ENCODE results near the gene SF3A2.

Gene SF3A2

DNA sequence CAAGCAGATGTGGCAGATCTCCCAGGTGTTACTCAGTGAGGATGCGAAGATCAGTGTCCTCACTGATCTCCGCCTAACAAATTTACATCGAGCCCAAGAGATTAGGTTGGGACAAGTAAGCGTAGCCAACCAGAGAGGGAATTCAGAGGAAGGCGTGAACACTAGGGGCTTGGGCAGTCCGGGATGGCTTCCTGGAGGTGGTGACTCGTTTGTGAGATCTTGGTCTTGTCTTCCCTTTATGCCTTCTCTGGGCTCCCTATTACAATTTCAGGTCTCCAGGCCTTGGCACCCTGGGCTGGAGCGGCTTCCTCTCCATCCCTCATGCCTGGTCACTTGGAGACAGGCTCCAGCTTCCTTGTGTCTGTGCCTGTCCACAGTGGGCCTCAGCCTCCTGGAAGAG lies 6.2 kb downstream of the SF3A2 start:
- no peak for DNase-seq

DNA sequence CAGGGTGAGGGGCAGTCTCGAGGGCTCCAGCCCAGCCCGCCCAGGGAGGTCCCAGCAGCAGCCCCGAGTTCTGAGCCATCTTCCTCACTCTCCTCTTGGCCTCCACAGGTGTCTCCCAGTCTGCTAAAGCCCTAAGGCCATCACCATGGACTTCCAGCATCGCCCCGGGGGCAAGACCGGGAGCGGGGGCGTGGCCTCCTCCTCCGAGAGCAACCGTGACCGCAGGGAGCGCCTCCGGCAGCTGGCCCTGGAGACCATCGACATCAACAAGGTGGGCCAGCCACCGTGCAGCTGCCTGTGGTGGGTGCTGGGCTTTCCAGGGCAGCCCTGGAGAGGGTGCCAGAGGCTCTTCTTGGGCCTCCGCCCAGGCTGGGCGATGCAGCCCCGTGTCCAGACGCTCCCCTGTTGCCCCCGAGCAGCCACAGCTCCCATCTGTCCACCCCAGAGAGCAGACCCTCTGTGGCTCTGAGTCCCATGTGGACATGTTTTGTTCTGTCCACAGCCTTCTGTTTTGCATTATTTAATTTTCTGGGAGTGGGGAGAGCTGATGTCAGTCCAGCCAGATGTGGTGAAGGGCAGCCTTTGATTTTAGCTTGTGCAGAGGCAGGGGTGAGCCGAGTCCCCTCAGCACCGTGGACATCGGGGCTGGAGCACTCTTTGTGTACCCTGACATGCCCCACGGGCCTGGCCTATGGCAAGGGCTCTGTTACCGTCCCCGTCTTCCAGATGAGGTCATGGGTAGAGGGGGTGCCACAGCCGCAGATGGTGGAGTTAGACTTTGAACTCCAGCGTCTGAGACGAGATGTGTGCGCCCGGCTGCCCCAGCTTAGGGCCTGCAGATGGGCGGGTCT lies 6.9 kb downstream of the SF3A2 start:
- DNase-seq = no peak

DNA sequence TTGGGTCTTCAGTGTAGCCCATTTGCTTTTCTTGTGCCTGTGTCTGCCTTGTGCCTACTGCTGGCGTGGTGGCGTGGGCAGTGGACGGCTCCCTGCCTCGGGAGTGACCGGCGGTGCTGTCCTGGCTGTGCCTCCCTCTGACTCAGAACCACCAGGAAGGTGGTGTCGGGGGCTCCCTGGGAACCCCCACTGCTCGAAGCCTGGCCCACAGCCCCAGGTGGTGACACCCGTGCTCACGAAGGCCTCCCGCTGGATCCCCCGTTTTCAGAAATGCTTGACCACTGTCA lies 7.4 kb downstream of the SF3A2 start:
- no peak for DNase-seq

DNA sequence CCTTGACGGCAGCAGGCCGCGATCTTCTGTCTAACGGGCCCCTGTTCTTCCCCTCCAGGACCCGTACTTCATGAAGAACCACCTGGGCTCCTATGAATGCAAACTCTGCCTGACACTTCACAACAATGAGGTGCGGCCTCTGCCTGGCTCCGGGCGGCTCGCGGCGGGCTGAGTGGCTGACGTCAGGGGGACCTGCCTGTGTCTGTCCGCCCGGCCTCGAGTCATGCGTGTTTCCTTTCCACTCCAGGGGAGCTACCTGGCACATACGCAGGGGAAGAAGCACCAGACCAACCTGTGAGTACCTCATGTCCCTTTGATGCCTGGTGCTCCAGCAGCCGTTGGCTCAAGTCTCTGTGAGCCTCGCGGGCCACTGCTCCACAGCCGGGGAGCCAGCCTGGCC lies 7.9 kb downstream of the SF3A2 start:
- no peak for DNase-seq

DNA sequence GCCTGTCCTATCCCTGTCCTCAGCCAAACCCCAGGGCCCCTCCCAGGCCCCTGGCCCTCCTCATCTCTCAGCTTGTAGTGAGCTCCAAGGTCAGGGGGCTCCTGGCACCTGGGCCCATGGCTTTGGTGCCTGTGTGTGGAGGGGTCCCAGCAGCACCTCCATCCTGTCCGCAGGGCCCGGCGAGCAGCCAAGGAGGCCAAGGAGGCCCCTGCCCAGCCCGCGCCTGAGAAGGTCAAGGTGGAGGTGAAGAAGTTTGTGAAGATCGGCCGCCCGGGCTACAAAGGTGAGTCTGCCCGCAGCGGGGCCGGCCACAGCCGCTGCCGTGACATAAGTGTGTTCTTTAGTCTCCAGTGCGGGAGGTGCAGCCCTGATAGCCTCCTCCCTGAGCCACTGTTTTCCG lies 8.6 kb downstream of the SF3A2 start:
- no peak for DNase-seq

DNA sequence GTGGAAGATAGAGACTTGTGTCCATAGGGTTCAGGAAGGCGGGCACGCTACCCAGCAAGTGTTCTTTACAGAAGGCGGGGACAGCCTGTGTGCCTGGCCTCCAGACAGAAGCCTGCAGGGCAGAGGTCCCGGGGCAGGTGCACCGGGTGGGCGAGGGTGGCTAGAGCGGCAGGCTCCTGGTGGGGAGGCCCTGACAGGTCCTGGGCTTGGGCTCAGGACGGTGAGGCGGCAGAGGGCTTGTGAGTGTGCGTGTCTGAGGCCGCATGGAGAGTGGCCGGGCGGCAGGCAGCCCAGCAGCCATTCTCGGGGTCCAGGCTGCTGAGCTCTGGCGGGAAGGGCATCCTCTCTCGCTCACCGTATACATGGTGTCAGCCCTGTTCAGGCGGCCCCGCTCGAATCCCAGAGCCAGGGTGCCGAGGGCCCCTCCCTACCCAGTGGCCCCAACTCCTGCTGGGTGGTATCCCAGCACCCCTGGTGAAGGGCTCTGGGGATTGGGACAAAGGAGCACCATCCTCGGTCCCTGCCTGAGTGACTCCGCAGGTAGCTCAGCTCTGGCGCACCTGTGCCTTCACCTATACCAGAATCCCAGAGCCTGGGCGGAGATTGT lies 9.5 kb downstream of the SF3A2 start:
- no peak for DNase-seq

DNA sequence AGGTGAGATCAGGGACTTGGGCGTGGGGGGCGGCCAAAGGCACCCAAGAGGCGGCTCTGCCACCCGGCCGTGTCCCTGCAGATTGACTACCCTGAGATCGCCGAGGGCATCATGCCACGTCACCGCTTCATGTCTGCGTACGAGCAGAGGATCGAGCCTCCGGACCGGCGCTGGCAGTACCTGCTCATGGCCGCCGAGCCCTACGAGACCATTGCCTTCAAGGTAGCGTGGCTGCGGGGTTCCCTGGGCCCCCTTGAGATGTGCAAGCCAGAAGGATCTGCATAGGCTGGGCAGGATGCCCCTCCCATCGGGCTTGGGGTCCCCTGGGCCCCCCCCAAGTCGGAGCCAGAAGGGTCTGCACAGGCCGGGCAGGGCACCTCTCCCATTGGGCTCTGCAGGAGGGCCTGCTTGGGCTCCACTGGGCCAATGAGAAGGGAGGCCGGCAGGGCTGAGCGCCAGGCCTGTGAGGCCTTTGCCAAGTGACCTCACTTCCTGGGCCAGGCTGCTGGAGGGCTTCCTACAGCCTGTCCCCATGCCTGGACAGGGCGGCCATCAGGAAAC lies 10.3 kb downstream of the SF3A2 start:
- DNase-seq = no peak

DNA sequence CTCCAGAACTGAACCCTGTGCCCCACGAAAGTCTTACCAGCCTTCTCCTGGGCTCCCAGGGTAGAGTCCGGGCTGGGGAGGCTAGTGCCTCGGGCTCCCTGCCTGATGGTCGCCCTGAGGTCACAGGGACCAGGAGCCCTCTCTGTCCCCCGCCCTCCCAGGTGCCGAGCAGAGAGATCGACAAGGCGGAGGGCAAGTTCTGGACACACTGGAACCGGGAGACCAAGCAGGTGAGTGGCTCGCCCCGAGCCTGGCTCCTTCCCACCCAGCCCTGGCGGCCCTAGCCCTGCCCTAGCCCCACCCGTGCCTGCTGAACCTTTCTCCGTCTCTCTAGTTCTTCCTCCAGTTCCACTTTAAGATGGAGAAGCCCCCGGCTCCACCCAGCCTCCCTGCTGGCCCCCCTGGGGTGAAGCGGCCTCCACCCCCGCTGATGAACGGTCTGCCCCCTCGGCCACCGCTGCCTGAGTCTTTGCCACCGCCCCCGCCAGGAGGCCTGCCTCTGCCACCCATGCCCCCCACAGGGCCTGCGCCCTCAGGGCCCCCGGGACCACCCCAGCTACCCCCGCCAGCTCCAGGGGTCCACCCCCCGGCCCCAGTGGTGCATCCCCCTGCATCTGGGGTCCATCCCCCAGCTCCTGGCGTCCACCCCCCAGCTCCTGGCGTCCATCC lies 10.9 kb downstream of the SF3A2 start:
- no peak for DNase-seq

DNA sequence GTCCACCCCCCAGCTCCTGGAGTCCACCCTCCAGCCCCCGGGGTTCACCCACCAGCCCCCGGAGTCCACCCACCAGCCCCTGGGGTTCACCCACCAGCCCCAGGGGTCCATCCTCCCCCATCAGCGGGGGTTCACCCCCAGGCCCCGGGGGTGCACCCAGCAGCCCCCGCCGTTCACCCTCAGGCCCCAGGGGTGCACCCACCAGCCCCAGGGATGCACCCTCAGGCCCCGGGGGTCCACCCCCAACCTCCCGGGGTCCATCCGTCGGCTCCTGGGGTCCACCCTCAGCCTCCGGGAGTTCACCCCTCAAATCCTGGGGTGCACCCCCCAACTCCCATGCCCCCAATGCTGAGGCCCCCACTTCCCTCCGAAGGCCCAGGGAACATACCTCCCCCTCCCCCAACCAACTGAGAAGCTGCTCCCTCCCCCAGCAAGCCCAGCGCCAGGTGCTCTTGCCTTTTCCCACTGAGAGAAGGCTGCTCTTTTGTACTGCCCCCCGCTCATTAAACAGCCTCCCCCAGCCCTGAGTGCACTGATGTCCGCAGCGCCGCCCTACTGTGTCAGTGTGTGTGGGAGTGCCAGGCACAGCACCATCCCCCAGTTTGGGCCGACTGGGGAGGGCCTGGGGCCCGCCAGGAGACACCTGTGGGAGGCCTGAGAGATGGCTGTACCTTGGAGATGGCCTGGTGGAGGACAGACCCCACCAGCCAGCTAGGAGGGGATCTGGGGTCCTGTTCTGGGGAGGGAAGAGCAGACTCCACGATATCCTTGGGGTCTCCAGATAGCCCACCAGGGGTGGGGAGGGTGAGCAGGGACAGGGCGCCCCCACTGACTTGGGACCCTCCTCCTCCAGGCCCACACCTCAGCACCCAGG lies 11.7 kb downstream of the SF3A2 start:
- no peak for DNase-seq

DNA sequence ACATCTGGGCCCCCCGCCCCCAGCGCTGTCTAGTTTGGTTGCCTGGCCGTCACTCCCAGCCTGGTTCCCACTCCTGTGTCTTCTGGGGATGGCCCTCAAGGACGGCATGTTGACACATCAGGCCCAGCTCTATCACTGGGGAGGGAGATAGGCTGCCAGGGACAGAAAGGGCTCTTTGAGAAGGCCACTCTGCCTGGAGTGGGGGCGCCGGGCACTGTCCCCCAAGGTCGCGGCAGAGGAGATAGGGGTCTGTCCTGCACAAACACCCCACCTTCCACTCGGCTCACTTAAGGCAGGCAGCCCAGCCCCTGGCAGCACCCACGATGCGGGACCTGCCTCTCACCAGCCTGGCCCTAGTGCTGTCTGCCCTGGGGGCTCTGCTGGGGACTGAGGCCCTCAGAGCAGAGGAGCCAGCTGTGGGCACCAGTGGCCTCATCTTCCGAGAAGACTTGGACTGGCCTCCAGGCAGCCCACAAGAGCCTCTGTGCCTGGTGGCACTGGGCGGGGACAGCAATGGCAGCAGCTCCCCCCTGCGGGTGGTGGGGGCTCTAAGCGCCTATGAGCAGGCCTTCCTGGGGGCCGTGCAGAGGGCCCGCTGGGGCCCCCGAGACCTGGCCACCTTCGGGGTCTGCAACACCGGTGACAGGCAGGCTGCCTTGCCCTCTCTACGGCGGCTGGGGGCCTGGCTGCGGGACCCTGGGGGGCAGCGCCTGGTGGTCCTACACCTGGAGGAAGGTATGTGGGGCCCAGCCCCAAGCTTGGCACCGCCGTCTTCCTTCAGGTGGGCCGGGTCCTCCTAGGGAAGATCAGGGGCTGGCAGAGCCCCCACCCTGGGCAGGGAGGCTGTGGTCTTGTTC lies 12.6 kb downstream of the SF3A2 start, which contains the start of gene AMH:
AMH (plus strand) TSS at position 314 of the 857 bp plus-strand sequence; CDS start at position 324, 10 bp downstream.
- DNase-seq = no peak

DNA sequence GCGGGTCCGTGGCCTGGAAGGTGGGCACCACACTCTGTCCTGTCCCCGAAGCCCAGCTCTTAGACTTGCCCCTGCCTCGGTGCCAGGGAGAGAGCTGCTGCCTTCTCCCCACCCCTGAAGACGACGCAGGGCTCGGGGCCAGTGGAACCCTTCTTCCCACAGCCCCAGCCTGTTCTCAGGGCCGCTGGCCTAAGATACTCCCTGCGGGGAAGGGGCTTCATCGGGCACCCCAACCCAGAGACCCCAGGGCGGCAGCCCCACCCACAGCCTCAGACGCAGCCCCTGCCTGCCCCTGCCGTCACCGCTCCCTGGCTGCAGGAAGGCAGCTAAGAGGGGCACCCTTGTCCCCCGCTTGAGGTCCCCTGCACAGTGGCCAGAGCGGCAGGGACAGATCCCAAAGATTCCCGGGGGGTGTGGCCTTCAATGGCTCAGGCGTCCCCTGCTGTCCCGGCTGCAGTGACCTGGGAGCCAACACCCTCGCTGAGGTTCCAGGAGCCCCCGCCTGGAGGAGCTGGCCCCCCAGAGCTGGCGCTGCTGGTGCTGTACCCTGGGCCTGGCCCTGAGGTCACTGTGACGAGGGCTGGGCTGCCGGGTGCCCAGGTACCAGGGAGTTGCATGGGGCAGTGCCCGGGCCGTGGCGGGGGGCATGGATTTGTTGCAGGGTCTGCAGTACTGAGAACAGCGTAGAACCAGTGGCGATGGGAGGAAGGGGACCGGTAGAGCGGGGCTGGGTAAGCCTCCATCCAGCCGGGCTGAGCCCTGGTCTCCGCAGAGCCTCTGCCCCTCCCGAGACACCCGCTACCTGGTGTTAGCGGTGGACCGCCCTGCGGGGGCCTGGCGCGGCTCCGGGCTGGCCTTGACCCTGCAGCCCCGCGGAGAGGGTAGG lies 13.5 kb downstream of the SF3A2 start:
- no peak for DNase-seq

DNA sequence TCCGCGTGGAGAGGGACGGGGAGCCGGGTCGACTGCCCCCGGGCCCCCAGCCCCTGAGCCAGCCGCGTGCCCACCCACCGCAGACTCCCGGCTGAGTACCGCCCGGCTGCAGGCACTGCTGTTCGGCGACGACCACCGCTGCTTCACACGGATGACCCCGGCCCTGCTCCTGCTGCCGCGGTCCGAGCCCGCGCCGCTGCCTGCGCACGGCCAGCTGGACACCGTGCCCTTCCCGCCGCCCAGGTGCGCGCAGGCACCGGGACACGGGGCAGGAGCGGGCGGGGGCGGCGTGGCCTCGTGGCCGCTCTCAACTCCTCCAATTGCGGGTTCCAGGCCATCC lies 14.1 kb downstream of the SF3A2 start:
- DNase-seq = no peak

DNA sequence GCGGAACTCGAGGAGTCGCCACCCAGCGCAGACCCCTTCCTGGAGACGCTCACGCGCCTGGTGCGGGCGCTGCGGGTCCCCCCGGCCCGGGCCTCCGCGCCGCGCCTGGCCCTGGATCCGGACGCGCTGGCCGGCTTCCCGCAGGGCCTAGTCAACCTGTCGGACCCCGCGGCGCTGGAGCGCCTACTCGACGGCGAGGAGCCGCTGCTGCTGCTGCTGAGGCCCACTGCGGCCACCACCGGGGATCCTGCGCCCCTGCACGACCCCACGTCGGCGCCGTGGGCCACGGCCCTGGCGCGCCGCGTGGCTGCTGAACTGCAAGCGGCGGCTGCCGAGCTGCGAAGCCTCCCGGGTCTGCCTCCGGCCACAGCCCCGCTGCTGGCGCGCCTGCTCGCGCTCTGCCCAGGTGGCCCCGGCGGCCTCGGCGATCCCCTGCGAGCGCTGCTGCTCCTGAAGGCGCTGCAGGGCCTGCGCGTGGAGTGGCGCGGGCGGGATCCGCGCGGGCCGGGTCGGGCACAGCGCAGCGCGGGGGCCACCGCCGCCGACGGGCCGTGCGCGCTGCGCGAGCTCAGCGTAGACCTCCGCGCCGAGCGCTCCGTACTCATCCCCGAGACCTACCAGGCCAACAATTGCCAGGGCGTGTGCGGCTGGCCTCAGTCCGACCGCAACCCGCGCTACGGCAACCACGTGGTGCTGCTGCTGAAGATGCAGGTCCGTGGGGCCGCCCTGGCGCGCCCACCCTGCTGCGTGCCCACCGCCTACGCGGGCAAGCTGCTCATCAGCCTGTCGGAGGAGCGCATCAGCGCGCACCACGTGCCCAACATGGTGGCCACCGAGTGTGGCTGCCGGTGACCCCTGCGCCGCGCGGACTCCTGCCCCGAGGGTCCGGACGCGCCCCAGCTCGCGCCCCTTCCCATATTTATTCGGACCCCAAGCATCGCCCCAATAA lies 14.8 kb downstream of the SF3A2 start:
- no peak for DNase-seq

DNA sequence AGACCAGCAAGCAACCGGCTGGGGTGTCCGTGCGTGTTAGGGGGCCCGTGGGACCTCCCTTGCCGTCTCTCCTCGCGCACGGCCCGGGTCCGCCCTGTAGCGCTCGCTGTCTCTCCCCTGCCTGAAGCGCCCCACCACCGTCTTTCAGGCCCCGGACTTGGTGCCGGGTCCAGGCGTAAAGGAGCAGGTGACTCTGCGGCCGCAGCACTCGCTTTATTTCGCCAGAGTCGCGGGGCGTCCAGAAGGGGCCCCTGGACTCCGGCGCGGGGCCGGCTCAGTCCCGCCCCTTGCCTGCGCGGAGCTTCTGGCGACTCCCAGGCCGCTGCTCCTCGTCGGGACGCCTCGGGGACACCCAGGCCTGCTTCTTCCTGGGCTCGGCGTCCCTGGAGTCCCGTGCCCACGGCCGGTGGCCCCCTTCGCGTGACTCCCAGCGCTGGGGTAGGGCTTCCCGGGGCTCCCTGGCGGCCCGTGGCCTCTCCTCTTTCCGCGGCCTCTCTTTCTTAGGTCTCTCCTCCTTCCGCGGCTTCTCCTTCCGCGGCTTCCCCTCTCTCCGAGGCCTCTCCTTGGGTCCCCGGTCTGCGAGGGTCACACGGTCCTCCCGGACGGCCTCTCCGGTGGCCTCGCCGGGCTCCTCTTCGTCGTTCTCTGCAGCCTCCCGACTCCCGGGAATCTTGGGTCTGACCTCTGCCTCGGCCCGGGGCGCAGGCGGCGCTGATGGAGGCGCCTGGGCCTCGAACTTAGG lies 15.6 kb downstream of the SF3A2 start:
- DNase-seq = no peak

DNA sequence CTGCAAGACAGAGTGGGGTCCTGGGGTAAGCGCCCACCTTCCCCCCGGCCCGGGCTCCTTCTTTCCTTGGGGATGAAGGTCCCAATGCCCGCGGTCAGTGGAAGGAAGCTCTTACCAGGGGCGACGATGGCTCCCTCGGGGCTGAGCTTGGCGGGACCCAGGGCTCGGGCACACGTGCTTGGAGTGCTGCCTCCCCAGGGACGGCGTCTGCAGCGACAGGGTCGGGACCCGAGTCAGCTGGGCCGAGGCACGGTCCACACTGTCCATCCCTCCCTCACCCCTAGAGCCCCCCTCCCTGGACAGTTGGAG lies 16.1 kb downstream of the SF3A2 start:
- DNase-seq = no peak

DNA sequence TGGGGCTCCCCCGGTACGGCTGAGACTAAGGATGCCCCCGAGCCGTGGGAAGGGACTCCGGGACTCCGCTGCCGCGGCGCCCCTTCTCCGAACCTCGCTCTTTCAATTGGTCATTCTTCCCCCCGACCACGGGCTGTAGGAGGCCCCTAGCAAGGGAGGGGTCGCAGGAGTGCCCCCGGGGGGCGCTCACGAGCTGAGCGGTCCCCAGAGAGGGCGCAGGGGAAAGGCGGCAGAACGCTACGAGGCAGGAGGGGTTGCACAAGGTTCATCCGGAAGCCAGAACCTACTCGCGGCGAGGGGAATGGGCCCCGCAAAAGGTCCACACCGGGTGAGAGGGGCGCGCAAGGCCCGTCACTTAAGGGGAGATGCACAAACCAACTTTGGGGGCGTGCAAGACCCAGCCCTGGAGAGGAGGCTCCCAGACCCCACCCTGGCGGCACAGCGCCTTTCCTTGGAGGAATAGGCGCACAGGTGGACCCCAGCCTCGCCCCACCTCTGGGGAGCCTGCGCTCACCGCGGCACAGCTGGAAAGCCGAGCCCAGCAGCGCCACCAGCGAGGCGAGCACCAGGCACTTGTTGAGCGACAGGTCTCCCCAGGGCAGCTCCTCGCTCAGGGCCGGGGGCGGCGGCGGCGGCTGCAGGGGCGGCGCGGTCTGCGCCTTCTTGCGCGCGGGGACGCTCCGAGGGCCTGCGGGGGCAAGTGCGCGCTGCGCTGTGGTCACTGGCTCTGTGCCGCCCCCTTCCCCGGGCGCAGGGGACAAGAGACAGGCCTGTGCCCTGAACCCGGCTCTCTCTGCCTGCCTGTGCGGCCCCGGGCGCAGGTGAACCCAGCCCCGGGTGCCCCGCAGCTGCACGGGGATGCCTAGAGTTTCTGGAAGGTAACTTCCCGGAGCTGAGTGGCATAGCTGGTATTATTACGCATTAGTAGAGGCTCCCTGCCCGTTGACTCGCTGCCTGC lies 16.8 kb downstream of the SF3A2 start:
- peak; percentile 40 for DNase-seq

DNA sequence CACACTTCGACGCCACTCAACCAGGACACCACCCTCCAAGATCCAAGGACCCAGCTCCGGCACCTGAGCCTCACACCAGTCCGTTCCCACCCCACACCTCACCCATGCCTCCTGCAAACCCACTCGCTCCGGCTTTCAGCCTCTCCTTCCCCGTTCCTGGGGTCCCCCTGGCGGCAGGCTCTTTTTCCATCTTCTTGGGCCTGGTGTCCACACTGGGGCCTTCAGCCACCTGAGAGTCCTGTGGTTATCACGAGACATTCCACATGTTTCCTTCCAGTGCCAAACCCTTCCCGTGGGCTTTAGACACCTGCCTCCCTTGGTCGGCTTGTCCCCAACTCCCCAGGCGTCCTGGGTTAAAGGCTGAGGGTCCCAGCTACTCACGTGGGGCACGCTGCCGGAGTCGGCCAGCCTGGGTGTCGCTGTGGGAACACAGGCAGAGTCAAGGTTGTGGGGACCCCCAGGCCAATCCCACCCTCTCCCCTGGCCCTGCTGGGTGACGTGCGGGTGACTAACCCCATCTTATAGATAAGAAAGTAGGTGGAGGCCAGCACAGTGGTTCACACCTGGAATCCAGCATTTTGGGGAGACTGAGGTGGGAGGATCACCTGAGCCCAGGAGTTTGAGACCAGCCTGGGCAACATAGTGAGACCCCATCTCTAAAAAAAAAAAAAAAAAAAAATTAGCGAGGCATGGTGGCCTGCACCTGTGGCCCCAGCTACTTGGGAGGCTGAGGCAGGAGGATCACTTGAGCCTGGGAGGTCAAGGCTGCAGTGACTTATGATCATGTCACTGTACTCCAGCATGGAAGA lies 17.6 kb downstream of the SF3A2 start:
- DNase-seq = no peak
